ENCODE data around the gene PEX12.
"Not testable (repeated sequence)": the region's sequence is repeated elsewhere in the genome, so short reads cannot be mapped to it uniquely, and the experiment has no call there.

PEX12 gene

GRCh38 chr17:35577830-35578196, 558 bp downstream of the PEX12 start:
- DNase-seq, result no peak

GRCh38 chr17:35575759-35576158, 2.6 kb downstream of the PEX12 start:
- DNase-seq, result no peak

GRCh38 chr17:35569405-35569804, 9.0 kb downstream of the PEX12 start:
- no peak for DNase-seq

- no peak for DNase-seq
Measured at GRCh38 chr17:35568561-35568960, 9.8 kb downstream of the PEX12 start.

- DNase-seq, result no peak
Measured at GRCh38 chr17:35566968-35567367, 11.4 kb downstream of the PEX12 start.

- DNase-seq, result not testable (repeated sequence)
Measured at GRCh38 chr17:35563181-35563580, 15.2 kb downstream of the PEX12 start.

- no peak for DNase-seq
Measured at GRCh38 chr17:35560703-35561102, 17.7 kb downstream of the PEX12 start, which contains the start of gene SLFN14. Gene SLFN14 (minus strand): TSS chr17:35560819. CDS start chr17:35558062, 2,757 bp downstream.

- DNase-seq, result no peak
Measured at GRCh38 chr17:35559495-35560210, 18.7 kb downstream of the PEX12 start.

GRCh38 chr17:35557353-35557752, 21.0 kb downstream of the PEX12 start:
- DNase-seq, result no peak

- no peak for DNase-seq
Measured at GRCh38 chr17:35555691-35556090, 22.7 kb downstream of the PEX12 start.

GRCh38 chr17:35554668-35555067, 23.7 kb downstream of the PEX12 start:
- no peak for DNase-seq

- DNase-seq, result no peak
Measured at GRCh38 chr17:35553310-35553709, 25.1 kb downstream of the PEX12 start.

- no peak for DNase-seq
Measured at GRCh38 chr17:35548978-35549377, 29.4 kb downstream of the PEX12 start.

GRCh38 chr17:35548208-35548810, 30.1 kb downstream of the PEX12 start:
- no peak for DNase-seq

GRCh38 chr17:35546487-35546886, 31.9 kb downstream of the PEX12 start:
- DNase-seq, result no peak

GRCh38 chr17:35545150-35545549, 33.2 kb downstream of the PEX12 start:
- DNase-seq, result no peak

- DNase-seq, result no peak
Measured at GRCh38 chr17:35543856-35544255, 34.5 kb downstream of the PEX12 start.

GRCh38 chr17:35542990-35543389, 35.4 kb downstream of the PEX12 start:
- DNase-seq, result no peak

GRCh38 chr17:35541434-35541833, 36.9 kb downstream of the PEX12 start:
- no peak for DNase-seq

GRCh38 chr17:35540589-35541404, 37.6 kb downstream of the PEX12 start:
- DNase-seq, result no peak

GRCh38 chr17:35539659-35540026, 38.7 kb downstream of the PEX12 start:
- DNase-seq, result no peak

GRCh38 chr17:35537601-35538141, 40.7 kb downstream of the PEX12 start, which contains the start of gene SLFN12L:
Gene SLFN12L (minus strand): TSS chr17:35537678. CDS start chr17:35522364, 15,314 bp downstream.
- DNase-seq, result no peak

GRCh38 chr17:35536664-35537171, 41.7 kb downstream of the PEX12 start:
- DNase-seq, result no peak

Data from NCI-H526 treated with DMSO at 0.1 percent for 48 hours (cell line).